Heart left ventricle (tissue), 16 donors: ENCODE data around the gene TUBGCP5. TPM values are rescaled to one million over a fixed set of nuclear protein-coding genes. Genes with fewer than 3 reads are reported as not detected.

Source experiments
- ATAC-seq, 4 donors: fragments of 200-7000 bp; cut with Tn5 transposase; one replicate each; pipeline ENCODE4 v1.9.1; 2020 to 2022; ENCODE audit warnings: moderate library complexity in 4 of 4, mild to moderate bottlenecking in 3 of 4, moderate number of reproducible peaks in 1 of 4
- DNase-seq, 5 donors: peaks; one replicate each; pipeline ENCODE4 v3.0.0-alpha.2; 2020
- H3K27ac ChIP-seq, 12 donors: fragments of 200-600 bp; sonication (generic) in 4 of 12; one replicate each; pipeline versions ENCODE4 v1.5.0 to v1.8.0; 2016 to 2022; ENCODE audit warnings: mild to moderate bottlenecking in 2 of 12
- H3K27me3 ChIP-seq, 9 donors: fragments of 200-600 bp; sonication (generic) in 2 of 9; one replicate each; pipeline versions ENCODE4 v1.5.1 to v1.8.0; 2016 to 2022; ENCODE audit warnings: mild to moderate bottlenecking in 3 of 9
- H3K36me3 ChIP-seq, 9 donors: fragments of 200-600 bp; sonication (generic) in 2 of 9; one replicate each; pipeline versions ENCODE4 v1.5.0 to v1.8.0; 2018 to 2022; ENCODE audit warnings: mild to moderate bottlenecking in 2 of 9
- H3K4me1 ChIP-seq, 12 donors: fragments of 200-600 bp; sonication (generic) in 4 of 12; one replicate each; pipeline versions ENCODE4 v1.5.0 to v1.8.0; 2016 to 2022; ENCODE audit warnings: mild to moderate bottlenecking in 3 of 12
- H3K4me3 ChIP-seq, 12 donors: fragments of 200-600 bp; sonication (generic) in 4 of 12; one replicate each; pipeline versions ENCODE4 v1.5.0 to v1.8.0; 2017 to 2022; ENCODE audit warnings: mild to moderate bottlenecking in 9 of 12, moderate library complexity in 4 of 12
- H3K9me3 ChIP-seq, 12 donors: fragments of 200-600 bp; sonication (generic) in 4 of 12; one replicate each; pipeline versions ENCODE4 v1.5.0 to v1.8.0; 2016 to 2022; ENCODE audit warnings: mild to moderate bottlenecking in 1 of 12
- CTCF ChIP-seq, 12 donors: fragments of 200-600 bp; sonication (generic) in 4 of 12; IDR thresholded peaks; one replicate each; pipeline versions ENCODE4 v1.5.0 to v1.8.0; 2018 to 2022; ENCODE audit warnings: antibody characterized with exemption in 12 of 12, mild to moderate bottlenecking in 5 of 12
- POLR2A ChIP-seq, 2 donors: fragments of 450-650 bp; IDR thresholded peaks; one replicate each; pipeline ENCODE4 v1.6.1; 2017; ENCODE audit warnings: antibody characterized with exemption in 2 of 2, mild to moderate bottlenecking in 2 of 2, moderate library complexity in 2 of 2
- WGBS, 4 donors: extraction: QIAGEN DNeasy Blood & Tissue Kit in 2 of 4; methylation state at CpG; one replicate each; pipeline versions ENCODE4 v1.1.5 to v1.1.7; 2013 to 2018; 5-methylcytosine and 5-hydroxymethylcytosine counted together
- intact Hi-C, 10 donors: fragments of 100-400 bp; cut with DNase I; formaldehyde crosslinking; loops; one replicate each; pipeline versions ENCODE4 v1.11.1 to v1.14.2; 2022
- polyA plus RNA-seq, 2 donors: library from polyadenylated mRNA; stranded (reverse); fragments of 200-250 nt; gene quantifications; one replicate each; pipeline ENCODE4 v1.2.3, GENCODE V29; 2013
- total RNA-seq, 9 donors: library from RNA; depleted of rRNA in 2 of 9; stranded (reverse); fragments of >200 nt in 2 of 9; fragmentation: NEBNext Ultra II Directional in 3 of 9; extraction: Animal tissue kit (Norgen Biotek cat#: 25700) in 3 of 9; gene quantifications; one replicate each; pipeline versions ENCODE4 v1.1.0 to v1.2.4, GENCODE V29; 2016 to 2023
- donor health status: ischemic (EF 13 %, LVEDD 7.1; RV severe dilation, severe dysfunction).
- donor health status: healthy with polysubstance abuse.
- donor health status: DM: no; HTN: yes; CAD: no.
- donor health status: DM: no; HTN: no; CAD: no.
- donor health status: ischemic (EF 25% LVEDD 6.9; RV normal size, moderate dysfunction).
- donor health status: ischemic (EF 25% LVEDD 5.7; RV mildly dilated, moderate dysfunction).
- donor health status: healthy.
- donor health status: DM: yes; HTN: yes; CAD: no.
- donor health status: ischemic (EF 35%, LVEDD 5.7; RV mildly dilated, moderate dysfunction).
- donor health status: nonischemic (EF 11% LVEDD 7.7; RV severe dilation, severe dysfunction).
- donor health status: DM: yes; HTN: yes; CAD: no.
- donor health status: PGD.
- donor health status: ischemic (EF 29% LVEDD 5.4; RV normal size, mild dysfunction).
- donor health status: nonischemic (EF 23%, LVEDD 6.1; RV moderate dilation, normal function).

TUBGCP5 gene
- total and polyA plus RNA-seq, 11 donors, result 4.7 to 14.7 (median 13.0) TPM

- peaks cover 0 to 21% (median 13%) of the 10 kb centered on the region in 9 donors for H3K36me3 ChIP-seq
- DNase-seq (no peak), ATAC-seq (peak in 1 of 4 donors; percentile 38)
- no peaks in the 10 kb centered on the region for H3K27me3 ChIP-seq
- intact Hi-C loops, result loop anchor here in 6 of 10 donors (5.0 to 10.0 kb wide), 5 partner anchors 55 to 427 kb away; partner anchors contain the start of genes CYFIP1 (in 2 of the 6) and NIPA2 (in 1 of the 6)
- H3K27ac ChIP-seq, result peak overlapping the region in 11 of 12 donors; percentile 1 to 93 (median 80)
- TF ChIP-seq CTCF (IDR thresholded peaks at IDR 0.05) (no peak), POLR2A (IDR thresholded peaks at IDR 0.05) (no peak)
- peaks cover 0 to 17% (median 12%) of the 10 kb centered on the region in 12 donors for H3K4me1 ChIP-seq
- no peaks in the 10 kb centered on the region for H3K9me3 ChIP-seq
- 40 to 48% (median 42%) methylated on average over 10 of the region's 10 CpGs for WGBS, 4 donors
- H3K4me3 ChIP-seq, result peak overlapping the region; percentile 57 to 92 (median 72)
Observed at GRCh38 chr15:23039917-23040281, 530 bp upstream of the TUBGCP5 start.

GRCh38 chr15:23038726-23039142 is 635 bp downstream of the TUBGCP5 start:
- DNase-seq (no peak), ATAC-seq (peak in 2 of 4 donors; percentile 3 to 18)
- WGBS, 4 donors, result 4 to 6% (median 5%) methylated on average over 14 of the region's 14 CpGs
- Histone ChIP-seq H3K9me3 (no peaks in the 10 kb centered on the region), H3K36me3 (peaks cover 0 to 33% (median 25%) of the 10 kb centered on the region in 9 donors), H3K4me3 (peak overlapping the region; percentile 57 to 92 (median 72)), H3K4me1 (peaks cover 0 to 17% (median 12%) of the 10 kb centered on the region in 12 donors), H3K27me3 (no peaks in the 10 kb centered on the region), H3K27ac (peak overlapping the region; percentile 63 to 93 (median 80))
- TF ChIP-seq CTCF (IDR thresholded peaks at IDR 0.05) (no peak), POLR2A (IDR thresholded peaks at IDR 0.05) (no peak)
- intact Hi-C loops, result loop anchor here in 6 of 10 donors (5.0 to 10.0 kb wide), 5 partner anchors 54 to 429 kb away; partner anchors contain the start of genes CYFIP1 (in 2 of the 6) and NIPA2 (in 1 of the 6)

GRCh38 chr15:23035964-23036566 is 3.3 kb downstream of the TUBGCP5 start:
- H3K4me1 ChIP-seq, result peaks cover 0 to 17% (median 12%) of the 10 kb centered on the region in 12 donors
- ATAC-seq (no peak), DNase-seq (no peak)
- TF ChIP-seq POLR2A (IDR thresholded peaks at IDR 0.05), result no peak
- peak; percentile 48 to 78 (median 67) for TF ChIP-seq CTCF (IDR thresholded peaks at IDR 0.05)
- peaks cover 0 to 59% (median 47%) of the 10 kb centered on the region in 9 donors for H3K36me3 ChIP-seq
- H3K9me3 ChIP-seq, result no peaks in the 10 kb centered on the region
- no peak overlapping the region for H3K27ac ChIP-seq
- WGBS, 4 donors, result 41 to 48% (median 46%) methylated on average over 5 of the region's 5 CpGs
- H3K27me3 ChIP-seq, result no peaks in the 10 kb centered on the region
- H3K4me3 ChIP-seq, result no peak overlapping the region
- intact Hi-C loops, result loop anchor here in 6 of 10 donors (5.0 to 10.0 kb wide), 5 partner anchors 51 to 431 kb away; partner anchors contain the start of genes CYFIP1 (in 2 of the 6) and NIPA2 (in 1 of the 6)

GRCh38 chr15:23033979-23034378 is 5.4 kb downstream of the TUBGCP5 start:
- no peak for DNase-seq
- ATAC-seq, result no peak
- Histone ChIP-seq H3K27ac (no peak overlapping the region), H3K9me3 (no peaks in the 10 kb centered on the region), H3K36me3 (peaks cover 0 to 80% (median 68%) of the 10 kb centered on the region in 9 donors), H3K4me1 (peaks cover 0 to 14% (median 10%) of the 10 kb centered on the region in 12 donors), H3K27me3 (no peaks in the 10 kb centered on the region), H3K4me3 (no peak overlapping the region)
- 95 to 100% (median 99%) methylated on average over 2 of the region's 2 CpGs for WGBS, 4 donors
- intact Hi-C loops, result loop anchor here in 5 of 10 donors (5.0 to 10.0 kb wide), 4 partner anchors 49 to 431 kb away; partner anchors contain the start of genes CYFIP1 (in 2 of the 5) and NIPA2 (in 1 of the 5)
- TF ChIP-seq POLR2A (IDR thresholded peaks at IDR 0.05) (no peak), CTCF (IDR thresholded peaks at IDR 0.05) (no peak)
